NCI-H2107 treated with DMSO at 0.1 percent for 48 hours (cell line): ENCODE data around the gene GTPBP4.
A peak's percentile ranks its signal among the peaks of the same experiment; 100 is the strongest.

Experiments used
- DNase-seq: peaks from one replicate; lab custom pipeline; 2025; ENCODE audit not compliant: unreplicated experiment; lab: John Stamatoyannopoulos, UW

Gene GTPBP4

DNA sequence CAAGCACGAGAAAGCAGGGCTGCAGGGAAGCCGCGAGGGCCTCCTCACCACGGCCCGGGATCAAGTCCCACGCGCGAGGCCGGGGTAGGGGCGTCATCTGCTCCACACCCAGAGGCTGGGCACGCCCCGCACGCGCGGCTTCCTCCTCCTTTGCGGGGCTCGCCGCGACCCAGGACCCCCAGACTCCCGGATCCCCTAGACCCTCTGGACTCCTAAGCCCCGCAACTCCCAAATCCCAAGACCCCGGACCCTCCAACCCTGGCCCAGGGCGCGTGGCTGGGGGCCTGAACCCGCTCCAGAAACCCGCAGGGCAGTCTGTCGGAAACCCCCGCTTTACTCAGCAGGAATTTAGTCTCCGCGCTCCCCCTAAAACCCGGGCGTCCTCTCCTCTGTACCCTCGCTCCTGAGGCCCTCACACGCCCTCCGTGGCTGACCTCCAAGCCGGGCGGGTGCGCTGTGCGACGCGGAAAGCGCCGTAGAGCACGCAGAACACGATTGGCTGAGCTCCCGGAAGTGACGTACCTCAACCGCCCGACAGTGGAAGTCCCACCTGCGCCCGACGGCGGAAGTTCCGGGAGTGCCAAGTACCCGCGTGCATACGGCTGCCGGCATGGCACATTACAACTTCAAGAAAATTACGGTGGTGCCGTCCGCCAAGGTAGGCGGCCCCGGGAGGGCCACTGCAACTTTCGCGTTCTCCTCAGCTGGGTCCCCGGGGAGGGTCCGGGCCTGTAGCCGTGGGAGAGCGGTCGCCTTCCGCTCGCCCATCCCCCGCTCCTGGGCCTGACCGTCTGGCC lies at the start of gene GTPBP4:
TSS of gene GTPBP4 (plus strand) at position 565 of the 797 bp plus-strand sequence. CDS start at position 611, 46 bp downstream.
- DNase-seq, result peak; percentile 69

DNA sequence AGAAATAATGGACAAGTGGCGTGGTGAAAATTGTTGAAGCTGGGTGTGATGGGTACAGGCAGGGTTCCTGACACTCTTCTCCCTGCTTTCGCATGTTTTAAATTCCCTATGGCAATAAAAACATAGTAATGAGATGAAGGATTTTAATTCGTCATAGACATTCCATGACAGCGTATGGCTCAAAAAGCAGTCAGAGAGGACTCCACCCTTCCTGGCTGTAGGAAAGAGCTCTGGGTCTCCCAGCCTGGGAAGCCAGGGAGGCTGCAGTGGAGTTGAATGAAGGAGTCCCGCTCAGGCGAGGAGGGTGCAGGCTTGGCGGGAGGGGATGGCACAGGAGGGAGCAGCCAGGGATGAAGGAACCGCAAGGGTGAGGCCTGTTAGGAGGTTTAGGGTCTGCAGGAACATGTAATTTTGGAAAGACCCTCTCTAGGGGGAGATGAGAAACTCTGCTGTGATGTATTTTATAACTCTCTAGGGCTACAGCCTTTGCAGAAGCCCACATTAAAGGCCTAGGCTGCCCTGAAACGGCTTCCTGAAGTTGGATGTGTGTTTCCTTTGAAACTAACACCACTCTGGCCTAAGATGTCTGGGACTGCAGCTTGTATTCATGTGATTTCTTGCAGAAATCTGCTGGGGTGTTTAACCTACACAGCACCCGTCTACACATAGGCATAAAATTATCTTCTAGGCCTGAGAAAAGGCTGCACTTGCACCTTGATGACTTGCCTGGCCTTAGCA lies 49.1 kb upstream of the GTPBP4 start:
- DNase-seq, result no peak

DNA sequence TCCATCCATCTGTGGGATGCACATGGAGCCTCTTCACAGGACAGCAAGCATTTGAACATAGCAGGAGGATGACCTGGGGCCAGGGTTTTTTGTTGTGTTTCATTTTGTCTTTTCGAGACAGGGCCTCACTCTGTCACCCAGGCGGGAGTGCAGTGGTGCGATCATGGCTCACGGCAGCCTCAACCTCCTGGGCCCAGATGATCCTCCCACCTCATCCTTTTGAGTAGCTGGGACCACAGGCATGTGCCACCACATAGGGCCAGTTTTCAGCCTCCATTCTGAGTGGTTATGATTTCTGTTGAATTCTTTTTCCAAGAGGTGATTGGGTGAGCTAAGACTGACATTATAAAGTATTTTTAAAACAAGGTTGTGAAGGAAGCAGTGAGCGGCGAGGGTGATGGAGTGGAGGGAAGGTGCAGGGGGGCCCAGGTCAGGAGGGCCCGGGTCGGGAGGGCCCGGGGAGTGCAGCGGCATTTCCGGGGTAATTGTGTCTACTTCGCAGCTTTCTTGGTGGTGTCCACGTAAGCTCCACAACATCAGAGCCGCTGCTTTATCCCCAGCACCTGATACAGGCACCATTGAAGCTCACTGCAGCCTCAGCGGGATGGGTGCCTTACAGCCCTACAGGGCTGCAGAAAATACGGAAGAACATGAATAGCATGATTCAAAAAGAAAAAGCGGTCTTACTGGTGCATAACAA lies 44.8 kb upstream of the GTPBP4 start:
- no peak for DNase-seq

DNA sequence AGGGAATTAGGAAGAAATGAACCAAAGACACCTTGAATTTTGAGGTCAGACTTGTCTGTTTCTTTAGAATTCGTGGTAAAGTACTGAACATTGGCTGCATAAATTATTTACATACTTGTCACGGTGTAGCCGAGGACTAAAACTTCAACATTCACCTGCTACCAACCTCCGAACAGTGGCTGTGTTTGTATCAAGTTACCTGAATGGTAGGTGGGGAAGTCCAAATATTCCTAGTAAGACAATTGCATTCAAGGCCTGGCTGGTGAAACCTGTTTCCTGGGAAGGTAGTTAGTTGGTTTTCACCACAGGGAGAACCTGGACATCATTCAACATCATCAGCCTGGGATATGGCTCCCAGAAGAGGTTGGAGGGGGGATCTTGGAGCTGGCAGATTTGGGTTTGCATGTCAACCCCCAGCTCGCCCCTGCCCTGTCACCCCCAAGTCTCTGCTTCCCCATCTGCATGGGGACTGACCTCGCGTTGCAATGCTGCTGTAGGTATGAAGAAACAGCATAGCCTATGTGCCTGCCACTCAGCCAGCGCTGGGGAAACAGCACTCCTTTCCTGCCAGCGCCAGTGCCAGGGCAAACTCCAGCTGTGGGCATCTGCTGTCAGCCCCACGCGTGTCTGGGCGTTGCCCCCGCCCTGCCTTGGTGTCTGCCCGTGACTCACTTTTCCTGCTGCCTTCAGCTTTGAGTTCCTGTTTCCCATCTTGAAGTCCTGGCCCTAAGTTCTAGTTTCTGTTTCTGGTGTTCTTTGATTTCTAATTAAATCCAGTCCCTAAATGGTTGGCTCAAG lies 44.0 kb upstream of the GTPBP4 start:
- DNase-seq, result peak; percentile 14

DNA sequence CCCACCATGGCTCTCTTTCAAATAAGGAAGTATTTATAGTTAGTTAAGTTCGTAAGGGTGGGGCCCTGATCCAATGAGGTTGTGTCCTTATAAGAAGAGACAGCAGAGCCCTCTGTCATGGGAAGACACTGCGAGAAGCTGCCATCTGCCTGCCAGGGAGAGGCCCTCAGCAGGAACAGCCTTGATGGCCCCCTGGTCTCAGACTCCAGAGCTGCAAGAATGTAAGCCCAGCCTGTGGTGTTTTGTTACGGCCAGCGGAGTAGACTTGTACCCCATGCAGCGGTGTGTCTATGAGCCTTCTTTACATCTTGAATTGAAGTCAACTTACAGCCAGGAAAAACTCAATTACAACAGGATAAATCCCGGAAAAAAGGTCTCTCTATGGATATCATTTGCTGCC lies 42.5 kb upstream of the GTPBP4 start:
- no peak for DNase-seq

DNA sequence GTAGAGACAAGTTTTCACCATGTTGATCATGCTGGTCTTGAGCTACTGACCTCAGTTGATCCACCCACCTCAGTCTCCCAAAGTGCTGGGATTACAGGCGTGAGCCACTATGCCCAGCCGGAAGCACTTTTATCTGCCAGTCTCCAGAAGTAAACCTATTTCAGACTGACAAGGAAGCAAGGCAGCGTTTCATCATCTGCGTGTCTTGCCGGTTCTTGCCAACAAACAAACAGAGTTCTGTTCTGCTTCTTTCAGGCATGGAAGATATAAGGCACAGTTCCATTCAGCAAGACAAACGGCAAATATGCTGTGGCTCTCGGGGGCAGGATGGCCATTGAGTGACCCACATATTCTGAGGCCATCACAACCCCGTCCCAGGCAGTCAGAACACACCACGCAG lies 41.2 kb upstream of the GTPBP4 start:
- no peak for DNase-seq

DNA sequence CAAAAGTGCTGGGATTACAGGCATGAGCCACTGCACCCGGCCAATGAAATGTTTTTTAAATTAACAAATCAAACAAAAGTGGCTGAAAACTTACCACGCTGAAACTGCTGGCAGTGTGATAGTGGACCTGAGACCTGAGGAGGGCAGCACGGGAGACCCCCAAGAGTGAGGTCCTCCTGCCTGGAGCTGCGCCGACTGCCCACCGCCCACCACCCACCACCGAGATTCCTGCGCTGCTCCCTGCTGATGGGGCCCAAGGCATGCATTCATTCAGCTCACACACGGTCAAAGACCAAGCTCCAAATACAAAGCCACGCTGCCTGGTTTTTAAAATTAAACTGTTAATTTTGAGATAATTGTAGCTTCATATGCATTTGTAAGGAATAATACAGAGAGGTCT lies 40.4 kb upstream of the GTPBP4 start:
- DNase-seq, result no peak

DNA sequence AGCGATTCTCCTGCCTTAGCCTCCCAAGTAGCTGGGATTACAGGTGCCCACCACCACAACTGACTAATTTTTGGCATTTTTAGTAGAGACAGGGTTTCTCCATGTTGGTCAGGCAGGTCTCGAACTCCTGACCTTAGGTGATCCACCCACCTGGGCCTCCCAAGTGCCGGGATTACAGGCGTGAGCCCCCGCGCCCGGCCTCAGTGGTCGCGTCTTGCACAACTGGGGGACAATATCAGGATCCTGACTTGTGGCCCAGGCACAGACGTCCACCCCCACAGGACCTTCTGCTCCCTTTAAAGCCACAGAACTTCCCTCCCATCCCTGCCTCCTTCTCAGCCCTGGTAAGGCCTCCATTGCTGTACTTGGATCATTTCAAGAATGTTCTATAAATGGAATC lies 39.9 kb upstream of the GTPBP4 start:
- DNase-seq, result no peak

DNA sequence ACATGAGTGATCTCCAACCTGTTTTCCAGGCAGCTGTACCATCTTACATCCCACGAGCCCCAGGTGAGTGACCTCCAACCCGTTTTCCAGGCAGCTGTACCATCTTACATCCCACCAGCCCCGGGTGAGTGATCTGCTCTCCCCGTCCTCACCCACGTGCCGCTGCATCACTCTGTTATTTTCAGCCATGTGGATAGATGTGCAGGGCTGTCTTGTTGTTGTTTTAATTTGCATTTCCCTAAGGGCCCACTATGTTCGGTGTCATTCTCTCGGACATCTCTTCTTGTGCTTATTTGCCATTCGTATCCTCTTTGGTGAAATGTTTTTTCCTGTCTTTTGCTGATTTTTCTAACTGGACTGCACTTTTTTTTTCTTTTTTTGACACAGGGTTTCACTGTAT lies 38.8 kb upstream of the GTPBP4 start:
- DNase-seq, result no peak

DNA sequence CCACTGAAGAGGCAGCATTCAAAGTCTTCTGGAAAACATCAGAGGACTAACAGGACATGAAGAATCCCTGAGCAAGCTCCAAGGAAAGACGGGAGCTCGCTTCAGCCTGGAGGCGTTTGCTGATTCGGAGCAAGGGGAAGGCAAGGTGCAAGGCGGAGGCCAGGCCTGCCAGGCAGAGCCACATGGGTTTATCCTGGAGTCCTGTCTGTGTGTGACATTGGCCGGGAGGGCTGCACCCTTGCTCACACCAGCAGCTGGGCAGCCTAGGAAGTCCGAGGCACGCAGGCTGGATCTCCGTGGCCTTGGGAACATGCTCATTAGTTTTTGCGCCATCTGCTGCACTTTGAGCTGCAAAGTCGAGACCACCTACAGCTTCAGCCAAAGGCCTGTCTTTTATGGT lies 34.4 kb upstream of the GTPBP4 start:
- no peak for DNase-seq

DNA sequence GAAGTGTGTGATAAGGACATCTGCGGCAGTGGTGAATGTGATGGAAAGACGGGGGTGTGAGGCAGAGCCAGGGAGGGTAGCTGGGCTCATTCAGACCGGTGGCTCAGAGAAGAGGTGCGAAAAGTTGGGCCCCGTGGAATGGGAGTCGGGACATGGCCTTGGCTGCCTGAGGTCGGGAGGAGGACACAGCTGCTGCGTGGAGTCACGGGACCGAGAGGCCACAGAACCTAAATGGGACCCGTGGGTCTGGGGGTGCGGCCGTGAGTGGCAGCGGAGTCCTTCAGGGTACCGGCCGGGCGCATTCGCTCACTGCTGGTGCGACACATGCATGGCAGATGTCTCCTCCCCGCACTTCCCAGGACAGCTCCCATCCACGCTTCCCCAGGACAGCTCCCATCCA lies 33.8 kb upstream of the GTPBP4 start:
- no peak for DNase-seq

DNA sequence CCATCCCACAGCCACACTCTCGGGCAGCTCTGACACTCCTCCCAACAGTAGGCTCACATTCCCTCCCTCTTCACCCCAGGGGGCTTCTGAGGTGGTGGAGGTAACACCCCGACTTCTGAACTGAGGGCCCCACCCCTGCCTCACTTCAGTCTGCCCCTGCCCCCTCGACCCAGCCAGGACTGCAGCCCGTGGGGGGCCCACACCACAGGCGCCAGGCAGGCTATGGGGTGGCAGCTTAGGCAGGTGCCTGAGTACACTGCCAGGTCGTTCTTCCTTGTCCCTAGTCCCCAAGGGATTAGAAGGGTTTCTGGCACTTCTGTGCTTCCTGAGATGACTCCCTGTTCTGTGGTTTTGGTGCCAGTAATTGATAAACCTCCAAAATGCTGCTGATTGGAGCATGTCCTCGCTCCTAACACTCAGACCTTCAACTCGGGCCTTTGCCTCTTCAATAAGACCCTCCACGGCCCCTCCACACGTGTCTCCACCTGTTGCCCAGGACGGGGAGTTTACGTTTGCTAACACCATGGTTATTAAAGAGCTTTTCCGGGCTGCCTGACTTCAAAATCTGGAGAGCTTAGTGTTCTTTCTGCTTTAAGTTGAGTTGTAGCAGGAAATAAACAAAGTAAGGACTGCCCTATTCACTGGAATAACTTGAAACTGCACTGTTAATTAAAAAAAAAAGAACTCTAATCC lies 33.0 kb upstream of the GTPBP4 start:
- DNase-seq, result peak; percentile 88

DNA sequence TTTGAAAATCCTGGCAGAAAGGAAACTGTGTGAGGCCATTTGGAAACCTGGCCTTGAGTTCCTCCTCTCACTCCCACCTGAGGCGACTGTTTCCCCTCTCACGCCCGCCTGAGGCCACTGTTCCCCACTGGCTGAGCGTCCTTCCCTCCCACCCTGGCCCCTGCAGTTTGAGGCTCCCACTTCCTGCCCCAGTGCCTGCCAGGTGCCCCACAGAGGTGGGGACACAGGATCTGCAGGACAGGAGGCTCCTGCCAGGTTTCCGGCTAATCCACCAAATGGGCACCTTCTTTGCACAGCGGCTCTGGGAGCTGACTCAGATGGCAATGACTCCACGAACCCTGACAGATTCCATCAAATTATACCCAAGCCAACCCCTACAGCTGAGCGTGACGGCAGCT lies 32.4 kb upstream of the GTPBP4 start:
- DNase-seq, result no peak

DNA sequence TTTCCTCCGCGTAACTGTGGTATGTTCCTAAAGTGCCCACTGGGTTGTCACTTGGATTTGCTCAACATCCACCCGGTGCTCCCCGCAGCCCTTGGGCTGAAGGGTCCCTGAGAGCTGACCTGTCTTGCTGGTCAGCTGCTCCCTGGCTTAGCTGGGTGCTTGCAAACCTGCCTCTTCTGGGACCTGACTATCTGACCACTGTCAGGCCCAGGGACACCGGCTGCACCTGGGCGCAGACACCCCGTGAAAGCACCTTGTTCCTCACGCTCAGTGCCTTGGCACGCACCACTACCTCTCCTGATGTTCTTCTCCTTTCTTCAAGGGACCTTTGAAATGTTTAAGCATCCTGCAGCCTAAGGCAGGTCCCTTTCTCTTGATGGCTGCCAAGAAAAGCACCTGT lies 30.1 kb upstream of the GTPBP4 start:
- DNase-seq, result no peak

DNA sequence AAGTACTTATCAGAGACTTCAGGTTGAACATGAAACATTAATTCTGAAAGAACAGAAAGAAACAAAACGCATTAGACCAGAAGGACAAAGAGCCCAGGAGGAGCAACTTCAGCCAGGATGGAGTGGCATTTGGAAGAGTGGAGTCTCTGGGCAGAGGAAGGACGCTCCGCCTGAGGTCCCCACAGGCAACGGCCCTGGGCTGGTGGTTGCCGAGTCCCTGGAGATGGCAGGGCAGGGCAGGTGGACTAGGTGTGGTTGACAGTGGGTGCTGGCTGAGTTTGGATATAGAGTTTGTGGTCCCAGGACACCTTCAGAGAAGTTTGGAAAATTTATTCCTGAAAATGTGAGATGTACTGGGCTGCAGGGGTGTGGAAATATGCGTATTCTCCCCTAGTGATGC lies 29.4 kb upstream of the GTPBP4 start:
- no peak for DNase-seq

DNA sequence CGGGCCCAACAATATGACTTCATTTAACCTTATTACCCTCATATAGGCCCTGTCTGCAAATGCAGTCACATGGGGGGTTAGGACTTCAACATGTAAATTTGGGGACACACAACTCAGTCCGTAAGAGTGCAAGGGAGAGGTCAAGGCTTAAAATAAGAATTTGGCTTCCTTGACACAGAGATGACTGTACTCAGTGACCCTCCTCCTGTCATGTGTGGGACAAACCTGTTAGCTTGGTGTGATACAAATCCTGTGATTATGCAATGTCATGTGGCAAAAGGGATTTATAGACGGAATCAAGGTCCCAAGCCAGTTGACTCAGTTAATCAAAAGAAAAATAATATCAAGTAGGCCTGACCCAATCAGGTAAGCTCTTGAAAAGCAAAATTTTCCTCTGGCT lies 25.9 kb upstream of the GTPBP4 start:
- no peak for DNase-seq

DNA sequence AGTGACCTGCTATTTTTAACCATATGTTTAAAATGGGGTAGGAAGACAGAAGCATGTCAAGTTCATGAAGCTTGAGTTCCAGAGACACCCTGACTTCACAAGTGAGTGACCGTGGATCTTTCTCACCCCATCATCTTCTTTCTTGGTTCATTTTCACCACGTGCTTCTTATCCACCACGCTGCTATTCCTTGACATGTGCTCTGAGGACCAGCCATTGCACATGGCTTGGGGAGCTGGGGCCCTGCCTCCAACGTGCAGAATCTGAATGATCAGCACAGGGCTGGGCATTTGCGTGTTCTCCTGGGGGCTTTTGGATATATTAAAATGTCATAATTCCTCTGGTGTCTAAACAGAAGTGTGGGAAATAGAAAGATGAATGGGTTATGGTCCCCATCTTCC lies 25.0 kb upstream of the GTPBP4 start:
- no peak for DNase-seq

DNA sequence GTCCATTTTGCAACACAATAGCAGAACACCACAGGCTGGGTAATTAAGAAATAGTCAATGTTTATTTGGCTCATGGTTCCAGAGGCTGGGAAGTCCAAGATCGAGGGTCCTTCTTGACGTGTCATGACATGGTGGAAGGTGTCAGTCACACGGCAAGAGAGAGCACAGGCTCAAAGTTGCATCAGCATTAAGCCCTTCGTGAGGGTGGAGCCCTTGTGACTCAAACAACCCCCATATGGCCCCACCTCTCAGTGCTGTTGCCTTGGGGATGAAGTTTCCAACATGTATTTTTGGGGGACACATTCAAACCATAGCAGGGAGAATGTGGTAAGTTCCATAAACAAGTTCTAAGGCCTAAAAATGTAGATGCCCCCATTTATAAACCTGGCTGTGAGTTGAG lies 24.6 kb upstream of the GTPBP4 start:
- DNase-seq, result no peak

DNA sequence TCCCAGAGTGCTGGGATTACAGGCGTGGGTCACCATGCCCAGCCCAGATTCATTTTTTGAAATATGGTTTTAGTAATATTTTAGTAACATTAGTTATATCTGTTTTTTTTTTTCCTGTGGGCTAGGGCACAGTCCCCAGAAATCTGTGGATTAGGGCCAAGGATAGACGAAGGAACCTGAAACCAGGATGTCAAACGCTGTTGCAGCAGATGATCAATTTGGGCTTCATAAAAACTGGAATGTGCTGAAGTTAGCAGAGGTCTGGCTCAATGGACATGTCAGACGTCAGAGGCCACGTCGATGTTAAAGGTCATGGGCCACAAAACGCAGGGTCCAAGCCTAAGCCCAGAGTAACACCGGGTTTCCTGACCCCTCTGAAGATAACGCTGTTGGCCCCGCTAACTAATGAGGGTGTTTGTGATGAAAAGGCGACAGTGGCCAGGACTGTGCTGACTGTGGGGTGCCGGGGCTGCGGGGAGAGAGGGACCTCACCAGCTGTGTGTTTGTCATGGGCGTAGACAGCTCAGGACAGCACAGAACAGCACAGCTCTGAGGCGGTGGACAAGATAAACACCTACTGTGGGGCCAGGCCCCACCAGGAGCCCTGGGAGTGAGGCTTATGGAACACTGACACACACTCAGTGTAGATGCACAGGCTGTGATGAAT lies 23.8 kb upstream of the GTPBP4 start:
- no peak for DNase-seq

DNA sequence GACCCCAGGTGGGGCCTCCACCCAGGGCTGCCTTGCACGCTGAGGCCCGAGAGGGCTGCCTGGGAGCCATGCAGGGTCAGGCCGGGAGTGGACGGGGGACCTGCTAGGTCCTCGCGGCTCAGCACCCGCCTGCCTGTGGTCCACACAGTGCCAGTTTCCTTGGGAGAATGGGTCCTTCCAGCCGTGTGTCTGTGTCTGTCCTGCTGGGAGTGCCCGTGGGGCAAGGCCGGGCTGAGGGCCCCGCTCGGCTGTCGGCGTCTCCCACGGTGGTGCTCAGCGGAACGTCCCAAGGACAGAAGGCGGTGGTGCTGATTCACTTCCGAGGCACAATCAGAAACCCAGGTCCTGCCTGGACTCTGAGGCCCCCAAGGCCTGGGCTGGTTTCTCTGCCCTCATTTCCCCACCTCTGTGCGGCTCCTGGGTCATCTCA lies 23.2 kb upstream of the GTPBP4 start:
- no peak for DNase-seq
